Kidney epithelial cell (primary cell): ENCODE results near the gene POU2F1. TPM values are rescaled to one million over a fixed set of nuclear protein-coding genes. Genes with fewer than 3 reads are reported as not detected.
A peak's percentile ranks its signal among the peaks of the same experiment; 100 is the strongest.

Experiments
- DNase-seq: peaks from one replicate; pipeline ENCODE4 v3.0.0-alpha.2; 2010; ENCODE audit warnings: low read depth
- H3K27me3 ChIP-seq: 2 replicates; pipeline ENCODE4 v1.6.0; 2011; ENCODE audit warnings: low read length; ENCODE audit not compliant: control insufficient read depth, insufficient read depth
- H3K36me3 ChIP-seq: 2 replicates; pipeline ENCODE4 v1.5.1; 2011; ENCODE audit warnings: low read length; ENCODE audit not compliant: control insufficient read depth, insufficient read depth
- H3K4me3 ChIP-seq: 2 replicates; pipeline ENCODE4 v1.5.1; 2011; ENCODE audit warnings: low read depth, mild to moderate bottlenecking, control low read depth, low read length
- CTCF ChIP-seq: IDR thresholded peaks from 2 replicates; pipeline ENCODE4 v1.5.1; 2011; ENCODE audit warnings: mild to moderate bottlenecking, moderate library complexity, low read length, control low read depth, inconsistent platforms; ENCODE audit not compliant: insufficient read depth, poor library complexity, severe bottlenecking
- total RNA-seq: library from RNA; depleted of rRNA; stranded (reverse); fragments of >200 nt; gene quantifications from 2 replicates; pipeline ENCODE4 v1.2.3, GENCODE V29; 2015

The POU2F1 gene
- total RNA-seq, 1 donor from 2014 or later, result 8.4 TPM

DNA sequence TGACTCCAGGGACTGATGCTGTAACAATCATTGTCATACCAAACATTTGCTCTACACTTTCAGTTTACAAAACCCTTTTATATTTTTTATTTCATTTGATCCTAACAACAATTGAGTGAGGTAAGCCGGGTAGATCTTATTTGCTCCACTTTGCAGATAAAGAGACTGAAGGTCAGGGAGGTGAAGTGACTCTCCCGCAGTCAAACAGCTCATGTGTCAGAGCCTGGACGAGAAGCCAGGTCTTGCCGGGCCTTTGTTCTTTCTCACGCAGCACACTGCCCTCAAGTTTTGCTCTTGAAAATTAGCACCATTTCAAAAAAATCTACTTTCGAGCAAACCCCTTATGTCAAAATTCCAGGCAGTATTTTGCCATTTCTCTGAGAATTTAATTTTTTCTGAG, 232.4 kb downstream of the POU2F1 start:
- Histone ChIP-seq H3K36me3 (no peaks in the 10 kb centered on the region), H3K27me3 (peaks cover 2% of the 10 kb centered on the region), H3K4me3 (no peak overlapping the region)
- TF ChIP-seq CTCF, result no peak
- no peak for DNase-seq

GRCh38 chr1:167454304-167454893, 233.7 kb downstream of the POU2F1 start:
- DNase-seq, result no peak
- Histone ChIP-seq H3K27me3 (peaks cover 2% of the 10 kb centered on the region), H3K36me3 (no peaks in the 10 kb centered on the region), H3K4me3 (peak overlapping the region; percentile 72)
- TF ChIP-seq CTCF, result no peak

DNA sequence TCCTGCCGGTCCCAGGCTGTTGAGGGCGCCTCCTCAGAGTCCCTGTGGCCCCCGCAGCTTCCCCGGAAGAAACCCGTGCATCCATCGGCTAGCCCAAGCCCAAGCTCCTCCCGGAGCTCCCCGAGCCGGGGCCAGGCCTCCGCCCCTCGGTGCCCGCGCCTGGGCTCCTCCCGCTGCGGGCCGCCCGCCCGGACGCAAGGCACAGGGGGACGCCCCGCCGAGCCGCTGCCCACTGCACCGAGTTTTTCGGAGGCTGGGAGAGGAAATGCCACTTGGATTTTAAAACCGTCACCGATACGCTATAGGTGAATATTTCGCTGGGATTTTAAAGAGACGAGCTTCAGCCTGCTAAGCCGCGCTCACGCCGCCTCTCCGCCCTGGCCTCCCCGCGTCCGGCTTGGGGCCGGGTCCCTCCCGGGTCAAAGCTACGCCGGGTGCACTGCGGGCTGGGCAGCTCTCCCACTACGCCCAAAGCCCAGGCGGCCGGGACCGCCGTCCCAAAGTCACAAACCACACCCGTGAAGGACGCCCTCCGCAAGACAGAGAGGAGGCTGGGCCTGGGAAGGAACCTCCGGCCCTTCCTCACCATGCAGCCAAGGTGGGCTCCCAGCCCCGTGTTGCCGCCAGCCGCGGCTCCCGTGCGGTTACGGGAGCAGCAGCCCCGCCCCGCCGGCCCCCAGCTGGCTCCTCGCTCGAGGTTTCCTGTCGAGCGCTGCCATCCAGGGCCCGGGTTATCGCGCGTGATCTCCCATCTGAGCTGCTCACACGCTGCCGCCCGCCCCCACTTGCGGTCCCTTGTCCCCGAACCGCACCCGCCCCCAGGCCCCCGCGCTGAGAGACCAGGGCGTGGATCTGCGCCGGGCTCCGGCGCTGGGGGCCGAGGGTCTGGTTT, 234.5 kb downstream of the POU2F1 start:
- no peak for DNase-seq
- peaks cover 2% of the 10 kb centered on the region for H3K27me3 ChIP-seq
- H3K4me3 ChIP-seq, result peak overlapping the region; percentile 72
- TF ChIP-seq CTCF, result no peak
- H3K36me3 ChIP-seq, result no peaks in the 10 kb centered on the region

- DNase-seq, result no peak
- TF ChIP-seq CTCF, result no peak
- peaks cover 2% of the 10 kb centered on the region for H3K27me3 ChIP-seq
- no peaks in the 10 kb centered on the region for H3K36me3 ChIP-seq
- peak overlapping the region; percentile 72 for H3K4me3 ChIP-seq
Measured at GRCh38 chr1:167455786-167456446, 235.2 kb downstream of the POU2F1 start.

- no peak for TF ChIP-seq CTCF
- Histone ChIP-seq H3K27me3 (peaks cover 2% of the 10 kb centered on the region), H3K36me3 (no peaks in the 10 kb centered on the region), H3K4me3 (no peak overlapping the region)
- no peak for DNase-seq
Measured at GRCh38 chr1:167456524-167456923, 235.8 kb downstream of the POU2F1 start.
